Heart left ventricle (tissue), 13 donors: ENCODE results near the gene RBM34.

Experiments used
- POLR2A ChIP-seq, 2 donors: fragments of 450-650 bp; IDR thresholded peaks; one replicate each; pipeline ENCODE4 v1.6.1; 2017; ENCODE audit warnings: antibody characterized with exemption in 2 of 2, mild to moderate bottlenecking in 2 of 2, moderate library complexity in 2 of 2
- TF ChIP-seq, protein P1 (sequence below), 12 donors: fragments of 200-600 bp; sonication (generic) in 4 of 12; IDR thresholded peaks; one replicate each; pipeline versions ENCODE4 v1.5.0 to v1.8.0; 2018 to 2022; ENCODE audit warnings: antibody characterized with exemption in 12 of 12, mild to moderate bottlenecking in 5 of 12
- donor health status: ischemic (EF 13 %, LVEDD 7.1; RV severe dilation, severe dysfunction).
- donor health status: DM: no; HTN: yes; CAD: no.
- donor health status: DM: no; HTN: no; CAD: no.
- donor health status: ischemic (EF 25% LVEDD 6.9; RV normal size, moderate dysfunction).
- donor health status: ischemic (EF 25% LVEDD 5.7; RV mildly dilated, moderate dysfunction).
- donor health status: ischemic (EF 35%, LVEDD 5.7; RV mildly dilated, moderate dysfunction).
- donor health status: nonischemic (EF 11% LVEDD 7.7; RV severe dilation, severe dysfunction).
- donor health status: DM: yes; HTN: yes; CAD: no.
- donor health status: PGD.
- donor health status: ischemic (EF 29% LVEDD 5.4; RV normal size, mild dysfunction).
- donor health status: nonischemic (EF 23%, LVEDD 6.1; RV moderate dilation, normal function).

DNA sequence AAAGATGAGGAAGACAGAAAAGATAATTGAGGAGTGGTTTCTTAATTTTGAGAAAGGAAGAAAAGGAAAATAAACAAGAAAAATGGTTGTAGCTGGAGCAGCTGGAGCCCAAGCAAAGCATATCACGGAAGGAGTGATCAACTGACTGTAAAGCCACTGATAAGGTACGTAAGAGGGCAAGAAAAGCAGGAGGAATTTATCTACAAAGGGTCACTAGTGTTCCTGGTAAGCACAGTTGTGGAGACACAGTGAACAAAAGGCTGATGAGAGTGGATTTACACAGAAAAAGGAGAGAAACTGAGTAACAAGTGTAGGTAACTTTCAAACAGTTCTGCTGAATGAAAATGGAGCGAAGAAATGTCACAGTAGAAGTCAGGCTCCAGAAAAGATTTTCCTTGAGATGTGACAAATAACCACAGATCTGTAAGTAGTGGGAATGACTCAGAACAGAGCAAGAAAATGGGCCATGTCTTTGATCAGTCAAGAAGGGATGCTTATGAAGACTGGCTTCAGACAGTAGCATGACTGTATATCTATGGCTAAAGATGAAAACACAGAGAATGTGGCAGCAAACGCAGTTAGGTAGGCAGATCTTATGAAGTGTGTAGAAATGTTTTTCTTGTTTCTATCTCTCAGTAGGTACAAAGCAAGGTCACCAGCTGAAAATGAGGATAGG is 45.6 kb upstream of the RBM34 start:
- TF ChIP-seq, protein P1, sequence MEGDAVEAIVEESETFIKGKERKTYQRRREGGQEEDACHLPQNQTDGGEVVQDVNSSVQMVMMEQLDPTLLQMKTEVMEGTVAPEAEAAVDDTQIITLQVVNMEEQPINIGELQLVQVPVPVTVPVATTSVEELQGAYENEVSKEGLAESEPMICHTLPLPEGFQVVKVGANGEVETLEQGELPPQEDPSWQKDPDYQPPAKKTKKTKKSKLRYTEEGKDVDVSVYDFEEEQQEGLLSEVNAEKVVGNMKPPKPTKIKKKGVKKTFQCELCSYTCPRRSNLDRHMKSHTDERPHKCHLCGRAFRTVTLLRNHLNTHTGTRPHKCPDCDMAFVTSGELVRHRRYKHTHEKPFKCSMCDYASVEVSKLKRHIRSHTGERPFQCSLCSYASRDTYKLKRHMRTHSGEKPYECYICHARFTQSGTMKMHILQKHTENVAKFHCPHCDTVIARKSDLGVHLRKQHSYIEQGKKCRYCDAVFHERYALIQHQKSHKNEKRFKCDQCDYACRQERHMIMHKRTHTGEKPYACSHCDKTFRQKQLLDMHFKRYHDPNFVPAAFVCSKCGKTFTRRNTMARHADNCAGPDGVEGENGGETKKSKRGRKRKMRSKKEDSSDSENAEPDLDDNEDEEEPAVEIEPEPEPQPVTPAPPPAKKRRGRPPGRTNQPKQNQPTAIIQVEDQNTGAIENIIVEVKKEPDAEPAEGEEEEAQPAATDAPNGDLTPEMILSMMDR (IDR thresholded peaks at IDR 0.05): no peak
- no peak for TF ChIP-seq POLR2A (IDR thresholded peaks at IDR 0.05)
